ENCODE results near the gene CIB4. TPM values are rescaled to one million over a fixed set of nuclear protein-coding genes. Genes with fewer than 3 reads are reported as not detected.
A peak's percentile ranks its signal among the peaks of the same experiment; 100 is the strongest.
"Not testable (repeated sequence)": the region's sequence is repeated elsewhere in the genome, so short reads cannot be mapped to it uniquely, and the experiment has no call there.

The CIB4 gene
- total RNA-seq, 2 experiments from 2014 or later: not detected

DNA sequence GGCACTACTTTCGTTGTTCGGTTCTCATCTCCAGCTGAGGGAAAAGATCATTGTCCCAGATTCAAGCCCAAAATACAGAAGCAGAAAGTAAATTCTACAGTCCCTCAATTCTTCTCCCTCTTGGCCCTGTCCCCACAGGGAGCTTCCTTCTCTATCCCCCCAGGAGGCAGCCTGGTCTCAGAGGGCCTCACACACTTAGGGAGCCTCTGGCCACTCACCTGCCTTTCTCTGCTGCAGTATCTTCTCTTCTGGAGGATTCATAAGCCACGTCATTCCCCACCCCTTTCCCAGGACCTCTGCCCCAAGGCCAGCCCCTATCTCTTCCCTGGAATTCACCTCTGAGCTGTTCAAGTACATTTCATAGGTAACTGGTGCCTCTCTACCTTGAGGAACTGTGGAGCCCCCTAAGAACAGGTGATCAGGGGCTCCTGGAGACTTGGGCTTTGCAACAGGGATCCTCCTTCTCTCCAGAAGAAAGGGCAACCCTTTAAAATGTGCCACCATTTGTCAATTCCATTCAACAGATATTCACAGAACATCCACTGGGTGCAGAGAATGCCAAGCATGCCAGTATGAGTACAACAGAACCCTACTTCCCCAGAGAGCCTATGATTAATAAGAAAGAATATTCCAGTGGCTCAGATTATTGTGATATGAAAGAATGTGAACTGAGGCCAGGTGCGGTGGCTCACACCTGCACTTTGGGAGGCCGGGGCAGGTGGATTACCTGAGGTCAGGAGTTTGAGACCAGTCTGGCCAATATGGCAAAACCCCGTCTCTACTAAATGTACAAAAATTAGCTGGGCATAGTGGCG lies 72.9 kb downstream of the CIB4 start:
- CTCF ChIA-PET: interaction anchor here (0.6 kb wide), 1 partner anchor 25 kb away, joined by 3 read pairs; no protein-coding TSS in a partner anchor
- H3K27ac Mint-ChIP-seq: no peak overlapping the region
- no peaks in the 10 kb centered on the region for H3K9me3 Mint-ChIP-seq
- H3K4me3 Mint-ChIP-seq: no peak overlapping the region
- H3K4me1 Mint-ChIP-seq: peaks cover under 1% of the 10 kb centered on the region
- H3K36me3 Mint-ChIP-seq (ENCODE audit: low read depth): no peaks in the 10 kb centered on the region
- no peak for DNase-seq
- peaks cover 36% of the 10 kb centered on the region for H3K27me3 Mint-ChIP-seq
- POLR2A ChIA-PET: no interaction called here

DNA sequence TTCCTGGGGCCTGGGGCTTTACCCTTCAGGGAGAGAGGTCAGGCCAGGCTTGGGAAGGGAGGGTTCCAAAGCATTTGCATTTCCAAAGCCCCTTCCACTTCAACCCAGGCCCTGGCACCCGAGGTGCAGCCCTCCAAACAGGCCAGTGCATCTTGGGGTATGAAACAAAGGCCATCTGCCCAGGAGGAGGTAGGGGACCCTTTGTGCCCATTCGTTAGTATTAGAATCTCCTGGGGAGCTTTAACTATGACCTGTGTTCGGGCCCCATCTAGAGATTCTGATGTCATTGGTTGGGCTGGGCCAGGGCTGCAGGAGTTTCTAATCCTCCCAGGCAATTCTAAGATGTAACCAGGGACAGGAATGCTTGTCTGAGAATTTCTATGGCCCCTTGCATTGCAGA lies 73.6 kb downstream of the CIB4 start:
- Mint-ChIP-seq H3K27ac (no peak overlapping the region), H3K27me3 (peaks cover 38% of the 10 kb centered on the region), H3K9me3 (no peaks in the 10 kb centered on the region), H3K4me3 (no peak overlapping the region), H3K4me1 (peaks cover 6% of the 10 kb centered on the region), H3K36me3 (ENCODE audit: low read depth) (no peaks in the 10 kb centered on the region)
- POLR2A ChIA-PET: no interaction called here
- DNase-seq: no peak
- CTCF ChIA-PET: no interaction called here

DNA sequence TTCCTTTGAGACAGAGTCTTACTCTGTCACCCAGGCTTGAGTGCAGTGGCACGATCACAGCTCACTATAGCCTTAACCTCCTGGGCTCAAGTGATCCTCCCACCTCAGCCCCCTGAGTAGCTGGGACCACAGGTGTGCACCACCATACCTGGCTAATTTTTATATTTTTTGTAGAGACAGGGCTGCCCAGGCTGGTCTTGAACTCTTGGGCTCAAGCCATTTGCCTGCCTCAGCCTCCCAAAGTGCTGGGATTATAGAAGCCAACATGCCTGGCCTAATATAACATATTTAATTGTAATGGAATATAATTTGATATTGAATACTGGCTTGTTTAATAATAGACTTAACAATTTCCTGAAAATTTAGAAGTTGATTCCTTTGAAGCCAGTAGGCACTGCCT lies 74.4 kb downstream of the CIB4 start:
- H3K36me3 Mint-ChIP-seq (ENCODE audit: low read depth); H3K27ac Mint-ChIP-seq; CTCF ChIA-PET; DNase-seq; H3K9me3 Mint-ChIP-seq; H3K4me1 Mint-ChIP-seq; POLR2A ChIA-PET; H3K4me3 Mint-ChIP-seq: not testable (repeated sequence)
- peaks cover 41% of the 10 kb centered on the region for H3K27me3 Mint-ChIP-seq

DNA sequence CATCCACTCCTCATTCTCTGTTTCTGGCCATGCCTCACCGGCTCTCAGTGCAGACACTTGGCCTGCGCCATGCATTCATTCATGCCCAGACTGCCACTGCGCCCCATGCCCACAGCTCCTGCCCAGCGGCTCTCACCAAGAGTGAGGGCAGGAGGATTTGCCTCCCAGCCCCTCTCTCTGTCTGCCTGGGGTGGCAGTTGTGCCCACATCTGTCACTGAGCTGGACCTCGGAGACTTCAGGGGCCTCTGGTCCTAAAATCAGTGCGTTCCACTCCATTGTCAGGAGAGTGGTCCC lies 75.1 kb downstream of the CIB4 start:
- DNase-seq: no peak
- H3K27me3 Mint-ChIP-seq: peaks cover 45% of the 10 kb centered on the region
- H3K9me3 Mint-ChIP-seq: no peaks in the 10 kb centered on the region
- no peak overlapping the region for H3K4me3 Mint-ChIP-seq
- peaks cover 6% of the 10 kb centered on the region for H3K4me1 Mint-ChIP-seq
- CTCF ChIA-PET: interaction anchor here (0.6 kb wide), 1 partner anchor 418 kb away, joined by 3 read pairs; no protein-coding TSS in a partner anchor
- POLR2A ChIA-PET: interaction anchor here (0.6 kb wide), 1 partner anchor 32 kb away, joined by 3 read pairs; no protein-coding TSS in a partner anchor
- no peaks in the 10 kb centered on the region for H3K36me3 Mint-ChIP-seq (ENCODE audit: low read depth)
- no peak overlapping the region for H3K27ac Mint-ChIP-seq

DNA sequence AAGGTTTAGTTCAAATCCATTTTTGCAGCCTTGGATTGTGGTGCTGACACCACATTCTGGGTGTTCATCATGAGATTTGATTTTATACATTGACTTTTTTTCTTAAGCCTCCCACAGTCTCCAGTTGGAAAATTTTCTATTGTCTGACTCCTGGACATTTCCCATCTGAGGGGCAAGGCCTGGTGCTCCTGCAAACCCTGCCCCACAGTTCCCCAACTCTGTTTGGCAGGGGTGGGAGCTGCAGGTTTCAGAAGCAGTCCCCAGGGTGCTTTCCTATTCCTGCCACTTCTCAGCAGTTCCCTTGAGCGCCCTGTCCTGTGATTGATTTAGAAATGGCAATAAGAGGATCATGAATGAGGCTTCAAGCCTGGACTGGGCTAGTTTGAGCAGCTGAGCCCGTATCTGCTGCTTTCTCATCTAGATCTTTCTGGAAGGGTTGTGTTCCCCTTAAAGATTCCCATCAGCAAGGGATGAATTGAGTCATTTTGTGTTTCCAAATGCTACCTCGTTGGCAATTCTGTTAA lies 77.0 kb downstream of the CIB4 start:
- Mint-ChIP-seq H3K9me3 (no peaks in the 10 kb centered on the region), H3K36me3 (ENCODE audit: low read depth) (no peaks in the 10 kb centered on the region), H3K27me3 (peaks cover 58% of the 10 kb centered on the region), H3K4me1 (peaks cover 6% of the 10 kb centered on the region), H3K4me3 (no peak overlapping the region), H3K27ac (no peak overlapping the region)
- ChIA-PET POLR2A (no interaction called here), CTCF (no interaction called here)
- no peak for DNase-seq

DNA sequence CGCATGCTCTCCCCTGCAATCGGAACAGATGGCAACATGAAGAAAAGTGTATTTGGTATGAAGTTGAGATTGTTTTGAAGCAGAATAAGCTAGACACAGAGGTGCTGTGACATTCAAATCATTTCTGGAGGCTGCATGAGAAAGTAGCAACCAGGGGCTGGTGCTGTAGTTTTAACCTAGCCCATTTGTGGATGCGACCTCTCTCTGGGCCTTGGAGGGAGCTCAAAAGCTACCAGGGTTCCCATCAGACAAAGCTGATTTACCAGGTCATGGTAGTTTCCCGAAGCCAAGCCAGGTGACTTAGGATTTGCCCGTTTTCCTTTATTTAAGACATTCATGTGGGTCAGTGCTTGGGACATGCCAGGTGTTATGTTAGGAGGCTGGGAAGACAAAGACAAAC lies 77.5 kb downstream of the CIB4 start:
- H3K9me3 Mint-ChIP-seq: no peaks in the 10 kb centered on the region
- DNase-seq: no peak
- H3K36me3 Mint-ChIP-seq (ENCODE audit: low read depth): no peaks in the 10 kb centered on the region
- peaks cover 6% of the 10 kb centered on the region for H3K4me1 Mint-ChIP-seq
- ChIA-PET POLR2A (no interaction called here), CTCF (no interaction called here)
- H3K27ac Mint-ChIP-seq: no peak overlapping the region
- no peak overlapping the region for H3K4me3 Mint-ChIP-seq
- peaks cover 60% of the 10 kb centered on the region for H3K27me3 Mint-ChIP-seq

DNA sequence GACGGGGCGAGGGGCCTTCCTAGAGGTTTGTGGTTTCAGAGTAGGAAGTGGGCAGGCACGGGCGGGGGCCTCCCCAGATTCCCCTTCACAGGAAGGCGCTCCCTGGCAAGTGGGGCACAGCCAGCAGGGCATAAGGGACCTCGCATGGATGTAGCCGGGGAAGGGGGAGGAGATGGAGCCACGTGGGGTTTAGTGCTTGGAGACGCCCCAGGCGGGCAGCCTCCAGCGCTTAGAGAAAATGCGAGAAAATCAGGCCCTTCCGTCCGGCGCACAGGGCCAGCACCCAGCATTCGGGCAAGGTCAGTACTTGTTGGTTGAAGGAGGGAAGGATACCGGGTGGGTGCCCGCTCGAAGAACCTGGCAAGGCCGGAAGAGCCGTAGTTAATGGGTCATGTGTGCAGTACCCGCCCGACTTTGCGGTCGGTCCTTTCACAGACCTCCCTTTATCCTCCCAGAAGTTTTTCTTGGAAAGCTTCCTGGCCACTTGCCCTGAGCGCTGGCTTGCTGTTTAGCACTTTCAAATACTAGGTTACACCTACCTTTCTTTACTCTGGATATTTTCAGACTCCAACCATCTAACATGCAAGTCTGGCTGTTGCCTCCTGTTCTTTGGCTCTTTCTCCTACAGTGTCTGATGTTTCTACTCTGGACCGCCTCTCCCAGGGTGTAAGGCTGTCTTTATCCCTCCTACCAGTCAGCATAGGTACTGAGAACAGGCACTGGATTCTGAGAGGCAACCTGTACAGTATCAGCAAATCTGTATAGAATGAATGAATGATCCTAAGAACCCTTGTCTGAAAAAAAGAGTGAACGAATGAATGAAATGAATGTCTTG lies 78.1 kb downstream of the CIB4 start:
- H3K27me3 Mint-ChIP-seq: peaks cover 66% of the 10 kb centered on the region
- H3K9me3 Mint-ChIP-seq: no peaks in the 10 kb centered on the region
- H3K4me3 Mint-ChIP-seq: no peak overlapping the region
- no peak for DNase-seq
- ChIA-PET POLR2A (no interaction called here), CTCF (interaction anchor here (1.4 kb wide), 1 partner anchor 15 kb away, joined by 4 read pairs; no protein-coding TSS in a partner anchor)
- no peak overlapping the region for H3K27ac Mint-ChIP-seq
- peaks cover 6% of the 10 kb centered on the region for H3K4me1 Mint-ChIP-seq
- no peaks in the 10 kb centered on the region for H3K36me3 Mint-ChIP-seq (ENCODE audit: low read depth)

DNA sequence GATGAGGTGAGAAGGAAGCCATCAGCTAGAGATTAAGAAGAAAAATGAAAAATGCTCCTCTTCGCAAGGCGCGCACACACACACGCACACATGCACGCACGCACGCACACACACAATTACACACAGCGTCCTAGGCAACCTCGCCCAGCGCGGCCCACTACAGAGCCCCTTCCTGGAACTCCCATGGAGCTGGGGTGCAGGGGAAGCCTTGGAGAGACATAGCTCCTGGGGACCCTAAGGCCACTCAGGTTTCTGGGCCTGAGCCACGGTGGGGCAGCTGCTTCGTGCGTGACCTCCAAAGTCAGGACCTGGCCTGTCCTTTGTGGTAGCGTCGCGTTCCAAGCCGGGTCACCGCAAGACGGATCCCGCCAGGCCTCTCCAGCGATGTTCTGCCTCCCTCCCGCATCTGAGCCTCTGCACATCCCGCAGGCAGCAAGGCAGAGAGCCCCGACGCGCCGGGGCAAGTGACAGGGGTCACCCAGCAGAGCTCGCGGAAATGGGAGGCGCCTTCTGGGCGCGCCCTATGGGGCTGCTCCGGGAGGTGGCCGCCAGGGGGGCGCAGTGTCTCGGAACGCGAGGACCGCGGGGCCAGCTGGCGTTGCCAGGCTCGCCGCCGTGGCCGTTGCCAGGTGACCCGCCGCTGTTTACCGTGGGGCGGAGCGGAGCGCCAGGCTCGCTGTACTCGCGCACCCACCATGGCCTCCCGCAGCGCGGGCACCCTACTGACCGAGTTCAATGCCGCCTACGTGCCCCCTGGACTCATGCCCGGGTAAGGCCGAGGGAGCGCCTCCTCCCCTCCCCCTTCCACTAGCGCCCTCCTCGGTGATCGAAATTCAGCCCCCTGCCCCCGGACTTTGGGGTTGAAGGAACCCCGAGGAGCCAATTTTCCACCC lies 79.0 kb downstream of the CIB4 start:
- peaks cover 72% of the 10 kb centered on the region for H3K27me3 Mint-ChIP-seq
- peak overlapping the region; percentile 40 for H3K4me3 Mint-ChIP-seq
- no peaks in the 10 kb centered on the region for H3K9me3 Mint-ChIP-seq
- no peak overlapping the region for H3K27ac Mint-ChIP-seq
- H3K36me3 Mint-ChIP-seq (ENCODE audit: low read depth): no peaks in the 10 kb centered on the region
- H3K4me1 Mint-ChIP-seq: peaks cover 6% of the 10 kb centered on the region
- peak; percentile 43 for DNase-seq
- CTCF ChIA-PET: interaction anchor here (1.4 kb wide), 1 partner anchor 16 kb away, joined by 4 read pairs; no protein-coding TSS in a partner anchor
- POLR2A ChIA-PET: no interaction called here

DNA sequence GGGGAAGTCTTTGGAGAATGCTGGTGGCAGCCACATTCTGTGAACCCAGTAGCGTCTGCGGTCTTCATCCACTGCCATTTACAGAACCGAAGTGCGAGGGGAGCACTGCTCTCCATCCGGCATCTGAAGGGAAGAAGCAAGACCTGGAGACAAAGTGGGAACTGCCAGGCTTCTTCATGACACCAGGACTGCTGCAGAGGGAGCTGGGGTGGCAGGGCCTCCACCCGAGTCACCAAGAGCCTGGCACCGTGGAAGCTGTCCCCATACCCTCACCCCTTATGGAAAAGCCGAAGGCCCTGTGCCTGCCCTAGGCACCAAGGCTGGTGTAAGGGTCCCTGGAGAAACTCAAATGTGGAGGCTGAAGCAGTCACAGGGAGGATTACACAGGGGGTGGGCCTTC lies 79.8 kb downstream of the CIB4 start:
- H3K27me3 Mint-ChIP-seq: peaks cover 72% of the 10 kb centered on the region
- ChIA-PET CTCF (interaction anchor here (1.4 kb wide), 1 partner anchor 16 kb away, joined by 4 read pairs; no protein-coding TSS in a partner anchor), POLR2A (no interaction called here)
- peaks cover 6% of the 10 kb centered on the region for H3K4me1 Mint-ChIP-seq
- no peak overlapping the region for H3K27ac Mint-ChIP-seq
- no peaks in the 10 kb centered on the region for H3K9me3 Mint-ChIP-seq
- DNase-seq: no peak
- no peak overlapping the region for H3K4me3 Mint-ChIP-seq
- H3K36me3 Mint-ChIP-seq (ENCODE audit: low read depth): no peaks in the 10 kb centered on the region

DNA sequence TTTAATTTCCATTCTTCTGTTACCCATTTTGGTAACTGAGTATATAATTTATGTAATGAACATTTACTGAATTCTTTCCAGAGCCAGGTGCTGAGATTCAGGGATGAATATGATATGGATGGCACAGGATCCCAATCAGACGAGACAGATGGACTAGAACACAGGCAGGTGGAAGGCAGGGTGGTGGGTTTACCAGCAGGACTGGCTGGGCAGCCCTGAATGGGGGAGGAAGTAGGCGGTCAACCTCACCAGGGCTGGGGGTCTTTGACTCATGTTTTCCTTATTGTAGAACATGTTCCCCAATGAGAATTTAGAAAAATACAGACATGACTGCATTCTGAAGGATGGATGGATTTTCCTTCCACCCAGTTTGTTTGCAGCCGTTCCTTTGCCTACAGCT lies 80.3 kb downstream of the CIB4 start:
- Mint-ChIP-seq H3K27ac (no peak overlapping the region), H3K9me3 (no peaks in the 10 kb centered on the region), H3K4me3 (no peak overlapping the region), H3K27me3 (peaks cover 71% of the 10 kb centered on the region), H3K4me1 (peaks cover 6% of the 10 kb centered on the region), H3K36me3 (ENCODE audit: low read depth) (no peaks in the 10 kb centered on the region)
- CTCF ChIA-PET: no interaction called here
- POLR2A ChIA-PET: no interaction called here
- no peak for DNase-seq

DNA sequence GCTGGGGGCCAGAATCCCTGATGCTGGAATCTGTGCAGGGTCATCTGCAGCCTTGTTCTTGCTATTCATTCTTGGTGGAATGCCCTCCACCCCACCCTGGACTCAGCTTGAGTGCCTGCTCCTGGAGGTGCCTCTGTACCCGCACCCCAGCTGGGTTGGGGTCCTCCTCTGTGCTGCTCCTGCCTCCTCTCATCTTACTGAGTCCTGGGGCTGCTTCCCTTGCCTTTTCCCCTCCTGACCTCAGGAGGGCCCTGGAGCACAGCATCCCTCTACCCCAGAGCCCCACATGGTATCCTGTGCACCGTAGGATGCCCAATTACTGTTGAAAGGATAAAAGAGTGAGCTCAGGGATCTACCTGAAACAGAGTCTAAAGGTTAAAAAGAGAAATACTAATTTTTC lies 81.6 kb downstream of the CIB4 start:
- ChIA-PET POLR2A (no interaction called here), CTCF (interaction anchor here (1.3 kb wide), 1 partner anchor 18 kb away, joined by 7 read pairs; no protein-coding TSS in a partner anchor)
- Mint-ChIP-seq H3K36me3 (ENCODE audit: low read depth) (no peaks in the 10 kb centered on the region), H3K27ac (no peak overlapping the region), H3K4me1 (peaks cover 6% of the 10 kb centered on the region), H3K9me3 (no peaks in the 10 kb centered on the region), H3K27me3 (peaks cover 59% of the 10 kb centered on the region), H3K4me3 (no peak overlapping the region)
- DNase-seq: no peak

DNA sequence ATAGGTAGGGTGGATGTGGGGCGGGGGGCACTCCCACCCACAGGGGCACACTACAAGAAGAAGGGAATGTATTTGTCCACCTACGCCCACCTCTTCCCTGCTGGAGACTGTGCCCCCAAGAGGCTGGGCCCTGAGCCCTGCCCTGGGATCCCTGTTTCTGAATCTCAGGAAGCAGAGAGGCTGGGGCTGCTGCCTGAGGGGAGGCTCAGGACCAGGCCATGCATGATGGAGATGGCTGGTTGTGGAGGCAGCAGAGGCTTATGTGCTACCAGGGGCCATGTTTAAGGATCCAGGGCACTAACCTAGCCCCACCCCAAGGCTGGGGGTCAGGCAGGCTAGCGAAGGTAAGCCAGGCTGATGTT lies 82.1 kb downstream of the CIB4 start:
- Mint-ChIP-seq H3K4me1 (peaks cover 6% of the 10 kb centered on the region), H3K27ac (no peak overlapping the region), H3K36me3 (ENCODE audit: low read depth) (no peaks in the 10 kb centered on the region), H3K27me3 (peaks cover 56% of the 10 kb centered on the region), H3K9me3 (no peaks in the 10 kb centered on the region), H3K4me3 (no peak overlapping the region)
- CTCF ChIA-PET: interaction anchor here (1.3 to 1.9 kb wide), 2 partner anchors 19 kb away, joined by 7 to 9 read pairs; no protein-coding TSS in a partner anchor
- POLR2A ChIA-PET: no interaction called here
- no peak for DNase-seq

Measured in activated CD4-positive, alpha-beta T cell treated with anti-CD3 and anti-CD28 coated beads, Interleukin-2, amount 10 ng/mL, durations not matched to agents 7 days and 5 days (primary cell).